Endothelial cell (in vitro differentiated cells): ENCODE data around the gene BMPR1B. TPM values are rescaled to one million over a fixed set of nuclear protein-coding genes. Genes with fewer than 3 reads are reported as not detected.
"Not testable (repeated sequence)": the region's sequence is repeated elsewhere in the genome, so short reads cannot be mapped to it uniquely, and the experiment has no call there.

Experiments used
- DNase-seq: peaks from one replicate; pipeline ENCODE4 v3.0.0; 2021; ENCODE audit warnings: low spot score
- H3K27ac Mint-ChIP-seq: one replicate; pipeline ENCODE4 v1.8.0; 2021; ENCODE audit warnings: mixed read lengths, inconsistent platforms; ENCODE audit not compliant: unreplicated experiment
- H3K27me3 Mint-ChIP-seq: one replicate; pipeline ENCODE4 v1.8.0; 2021; ENCODE audit warnings: mild to moderate bottlenecking, moderate library complexity, mixed read lengths, inconsistent platforms; ENCODE audit not compliant: unreplicated experiment
- H3K36me3 Mint-ChIP-seq: one replicate; pipeline ENCODE4 v1.8.0; 2021; ENCODE audit warnings: mild to moderate bottlenecking, low read depth, mixed read lengths, inconsistent platforms; ENCODE audit not compliant: unreplicated experiment
- H3K4me1 Mint-ChIP-seq: one replicate; pipeline ENCODE4 v1.8.0; 2021; ENCODE audit warnings: mild to moderate bottlenecking, mixed read lengths, inconsistent platforms; ENCODE audit not compliant: unreplicated experiment
- H3K4me3 Mint-ChIP-seq: one replicate; pipeline ENCODE4 v1.8.0; 2021; ENCODE audit warnings: mild to moderate bottlenecking, mixed read lengths, inconsistent platforms; ENCODE audit not compliant: unreplicated experiment
- H3K9me3 Mint-ChIP-seq: one replicate; pipeline ENCODE4 v1.8.0; 2021; ENCODE audit warnings: mixed read lengths, inconsistent platforms; ENCODE audit not compliant: unreplicated experiment
- CTCF ChIP-seq: fragments of 200-600 bp; sonication (generic); IDR thresholded peaks from one replicate; pipeline ENCODE4 v1.5.0; 2021; ENCODE audit warnings: antibody characterized with exemption; ENCODE audit not compliant: unreplicated experiment
- total RNA-seq: library from RNA; stranded (reverse); fragmentation: NEBNext Ultra II Directional; extraction: Animal tissue kit (Norgen Biotek cat#: 25700); gene quantifications from one replicate; pipeline ENCODE4 v1.2.1, GENCODE V29; 2021; ENCODE audit not compliant: unreplicated experiment

BMPR1B gene
- total RNA-seq, 1 donor from 2014 or later = 5.4 TPM

GRCh38 chr4:94833394-94833793 lies 75.6 kb downstream of the BMPR1B start:
- Mint-ChIP-seq H3K27me3 (no peaks in the 10 kb centered on the region), H3K9me3 (no peaks in the 10 kb centered on the region), H3K4me1 (no peaks in the 10 kb centered on the region), H3K27ac (no peak overlapping the region), H3K4me3 (no peak overlapping the region), H3K36me3 (no peaks in the 10 kb centered on the region)
- TF ChIP-seq CTCF = no peak
- no peak for DNase-seq

GRCh38 chr4:94834501-94834900 lies 76.7 kb downstream of the BMPR1B start:
- no peaks in the 10 kb centered on the region for H3K36me3 Mint-ChIP-seq
- no peak overlapping the region for H3K4me3 Mint-ChIP-seq
- H3K9me3 Mint-ChIP-seq = no peaks in the 10 kb centered on the region
- H3K27me3 Mint-ChIP-seq = no peaks in the 10 kb centered on the region
- H3K27ac Mint-ChIP-seq = no peak overlapping the region
- H3K4me1 Mint-ChIP-seq = no peaks in the 10 kb centered on the region
- no peak for TF ChIP-seq CTCF
- DNase-seq = no peak

- H3K9me3 Mint-ChIP-seq, H3K4me3 Mint-ChIP-seq, H3K27me3 Mint-ChIP-seq, H3K27ac Mint-ChIP-seq, DNase-seq, H3K36me3 Mint-ChIP-seq, H3K4me1 Mint-ChIP-seq: not testable (repeated sequence)
Observed at GRCh38 chr4:94841166-94841863, 83.6 kb downstream of the BMPR1B start.

- H3K9me3 Mint-ChIP-seq = no peaks in the 10 kb centered on the region
- H3K27me3 Mint-ChIP-seq = no peaks in the 10 kb centered on the region
Observed at GRCh38 chr4:94841864-94842221, 84.1 kb downstream of the BMPR1B start.

GRCh38 chr4:94843216-94843615 lies 85.5 kb downstream of the BMPR1B start:
- no peak overlapping the region for H3K4me3 Mint-ChIP-seq
- no peaks in the 10 kb centered on the region for H3K36me3 Mint-ChIP-seq

More at GRCh38 chr4:94841864-94842221, 84.1 kb downstream of the BMPR1B start:
- Mint-ChIP-seq H3K4me3 (no peak overlapping the region), H3K4me1 (no peaks in the 10 kb centered on the region), H3K36me3 (no peaks in the 10 kb centered on the region), H3K27ac (no peak overlapping the region)
- no peak for TF ChIP-seq CTCF
- no peak for DNase-seq

More at GRCh38 chr4:94843216-94843615, 85.5 kb downstream of the BMPR1B start:
- H3K27ac Mint-ChIP-seq = no peak overlapping the region
- H3K4me1 Mint-ChIP-seq = no peaks in the 10 kb centered on the region
- TF ChIP-seq CTCF = no peak
- DNase-seq = no peak
- H3K9me3 Mint-ChIP-seq = no peaks in the 10 kb centered on the region
- H3K27me3 Mint-ChIP-seq = no peaks in the 10 kb centered on the region
